IPS-11a (cell line): ENCODE data around the gene ASTN2.

ENCODE experiments used
- H3K4me3 ChIP-seq: one replicate; pipeline ENCODE4 v1.5.1; 2013; ENCODE audit warnings: low read depth, low read length, control low read depth

ASTN2 gene

DNA sequence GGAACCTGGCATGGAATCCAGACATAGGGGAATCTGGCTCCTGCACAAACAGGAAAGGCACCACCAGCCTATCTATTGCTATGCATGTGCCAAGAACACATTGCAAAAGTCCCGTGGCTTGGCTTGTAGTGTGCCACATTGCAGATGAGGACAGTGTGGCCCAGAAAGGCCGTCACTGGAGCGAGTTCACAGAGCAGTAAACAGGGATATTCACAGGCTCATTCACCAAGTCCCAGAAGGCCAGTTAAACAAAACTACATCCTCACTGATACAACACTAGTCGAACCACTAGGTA is 767.4 kb downstream of the ASTN2 start:
- H3K4me3 ChIP-seq = no peak overlapping the region

DNA sequence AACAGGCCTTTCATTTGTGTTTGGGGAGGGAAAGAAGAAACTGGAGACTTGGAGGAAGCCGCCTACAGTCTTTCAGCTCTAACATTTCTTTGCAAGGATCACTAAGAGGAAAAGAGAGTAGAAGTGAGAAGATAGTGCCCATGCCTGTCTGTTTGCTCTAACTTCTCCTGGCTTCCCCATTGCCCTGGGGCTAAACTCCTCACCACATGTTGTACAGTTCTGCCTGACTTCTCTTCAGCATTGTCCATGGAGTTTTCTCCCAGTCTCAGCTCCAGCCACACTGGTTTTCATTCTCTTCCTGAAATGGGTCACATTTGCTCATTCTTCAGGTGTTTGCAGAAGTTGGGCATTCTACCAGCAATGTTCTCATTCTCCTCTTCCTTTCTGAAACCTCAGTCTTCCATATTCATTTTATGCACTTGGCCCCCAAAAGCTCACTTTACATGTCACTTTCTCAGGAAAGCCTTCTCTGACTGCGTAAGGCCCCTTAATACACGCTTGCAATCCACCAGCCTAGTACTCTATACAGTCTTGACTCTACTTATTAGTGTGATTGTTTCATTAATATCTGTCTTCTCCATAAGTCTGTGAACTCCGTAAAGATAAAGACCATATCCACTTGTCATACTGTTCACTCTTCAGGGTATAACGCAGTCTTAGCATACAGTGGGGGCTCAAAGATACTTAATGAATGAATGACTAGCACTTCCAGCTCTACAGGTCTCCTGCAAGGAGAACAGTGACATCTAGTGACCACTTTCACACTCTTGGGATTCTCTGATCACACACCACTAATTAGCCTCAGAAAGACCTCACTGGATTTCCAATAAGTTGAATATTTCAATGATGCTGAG is 768.0 kb downstream of the ASTN2 start:
- no peak overlapping the region for H3K4me3 ChIP-seq

DNA sequence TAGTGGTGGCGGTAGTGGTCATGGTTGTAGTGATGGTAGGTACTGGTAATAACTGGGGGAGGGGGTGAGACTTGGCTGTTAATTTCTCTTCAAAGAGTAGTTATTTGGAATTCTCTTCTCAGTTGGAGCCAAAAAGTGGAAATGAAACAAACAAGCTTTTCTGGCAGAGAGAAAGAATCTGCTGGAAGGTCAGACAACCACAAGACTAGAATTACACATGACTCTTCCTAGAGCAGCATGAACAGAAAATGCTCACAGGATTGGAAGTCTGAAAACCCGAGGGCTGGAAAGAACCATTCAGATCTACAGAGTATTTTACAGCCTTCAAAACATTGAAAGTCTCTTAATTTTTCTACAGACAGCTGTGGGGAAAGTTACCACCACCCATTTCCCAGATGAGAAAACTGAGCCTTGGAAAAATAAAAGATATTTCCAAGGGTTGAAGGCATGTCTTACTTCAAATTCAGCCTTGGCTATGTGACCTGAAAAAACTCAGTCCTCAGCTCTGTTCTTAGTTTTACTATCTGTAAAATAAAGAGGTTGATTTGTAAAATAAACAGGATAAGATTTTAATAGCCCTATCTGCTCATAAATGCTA is 770.7 kb downstream of the ASTN2 start:
- no peak overlapping the region for H3K4me3 ChIP-seq

DNA sequence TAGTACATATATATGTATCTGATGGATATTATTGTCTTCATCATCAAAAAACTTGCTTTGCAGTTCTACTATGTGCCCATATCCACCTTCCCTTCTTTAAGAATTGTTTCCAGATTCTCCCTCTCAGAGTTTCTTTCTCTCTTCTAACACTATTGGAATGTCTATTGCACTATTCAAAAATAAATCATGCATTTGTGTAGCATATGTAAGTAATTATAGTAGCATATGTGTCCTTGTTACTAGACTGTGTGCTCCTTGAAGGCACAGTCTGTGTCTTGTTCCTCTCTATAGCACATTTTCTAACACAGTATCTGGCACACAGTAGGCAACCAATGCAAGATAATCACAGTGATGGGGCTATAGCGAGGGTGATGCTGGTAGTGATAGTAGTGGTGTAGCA is 771.2 kb downstream of the ASTN2 start:
- no peak overlapping the region for H3K4me3 ChIP-seq

DNA sequence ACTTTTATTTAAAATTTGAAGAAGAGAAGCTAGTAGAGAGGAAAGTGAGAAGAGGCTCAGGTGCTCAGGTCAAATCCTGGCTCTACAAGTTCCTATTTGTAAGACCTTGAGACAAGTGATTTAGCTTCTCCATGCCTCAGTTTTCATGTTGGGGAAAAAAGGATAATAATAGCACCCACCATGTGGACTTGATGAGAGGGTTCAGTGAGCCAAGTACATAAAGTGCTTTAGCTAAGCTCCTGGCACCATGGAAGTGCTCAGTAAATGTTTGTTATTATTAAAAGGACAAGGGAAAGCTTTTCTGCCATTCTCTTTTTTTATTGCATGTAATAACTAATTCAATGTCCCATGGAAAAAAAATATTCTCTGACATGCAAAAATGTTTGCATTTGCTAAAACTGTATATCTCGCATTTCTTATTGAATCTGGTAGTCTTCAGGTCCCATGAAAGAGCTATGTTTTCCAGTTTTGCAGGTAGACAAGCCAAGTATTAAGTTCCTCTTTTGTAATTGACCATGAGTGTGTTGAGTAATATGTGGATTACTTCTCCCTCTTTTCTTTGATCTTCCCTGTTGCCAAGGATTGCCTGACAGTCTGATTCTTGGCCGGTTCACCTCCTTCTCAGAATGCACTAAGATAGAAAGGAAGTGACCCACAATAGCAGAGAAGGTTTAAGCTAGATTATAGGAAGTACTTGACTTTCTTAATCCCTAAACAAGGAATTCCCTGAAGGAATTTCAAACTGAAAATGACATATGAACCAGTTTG is 773.4 kb downstream of the ASTN2 start:
- no peak overlapping the region for H3K4me3 ChIP-seq

DNA sequence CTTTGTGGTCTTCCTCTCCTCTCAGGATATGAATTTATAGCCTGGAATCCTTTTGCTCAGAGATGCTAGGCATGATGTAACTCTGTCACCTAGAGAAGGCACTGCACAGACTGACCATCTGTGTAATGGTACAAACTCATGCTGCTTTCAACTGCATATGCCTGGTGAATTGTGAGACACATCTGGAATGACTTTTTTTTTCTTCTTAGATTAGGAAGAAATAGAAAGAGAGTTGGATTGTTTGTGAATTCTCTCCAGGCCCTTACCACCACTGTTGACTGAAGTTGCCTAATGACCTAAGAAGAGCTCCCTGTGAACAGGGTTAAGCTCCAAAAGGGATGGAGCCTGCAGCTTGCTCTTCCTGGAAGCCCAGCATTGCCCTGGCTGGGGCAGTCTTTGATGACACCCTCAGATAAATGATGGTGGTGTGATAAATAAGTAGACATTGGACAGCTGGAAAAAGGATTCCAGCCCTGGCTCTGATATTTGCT is 775.6 kb downstream of the ASTN2 start:
- H3K4me3 ChIP-seq = no peak overlapping the region

DNA sequence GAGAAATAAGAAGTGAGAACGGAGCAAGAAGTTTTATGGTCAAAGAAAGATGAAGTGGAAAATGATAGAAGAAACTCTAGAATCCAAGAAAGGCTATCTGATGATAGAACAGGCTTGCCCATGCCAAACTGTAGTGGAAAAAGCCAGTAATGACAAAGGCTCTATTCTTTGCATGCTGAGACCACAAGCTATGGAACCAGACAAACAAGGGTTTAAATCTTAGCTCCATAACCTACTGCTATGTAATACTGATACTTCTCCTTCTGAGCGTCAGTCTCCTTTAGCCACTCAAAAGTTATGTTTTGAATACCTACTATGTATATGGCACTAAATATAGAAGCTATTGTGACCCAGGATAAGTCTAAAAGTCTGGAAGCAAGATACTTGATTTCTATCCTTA is 778.9 kb downstream of the ASTN2 start:
- H3K4me3 ChIP-seq = no peak overlapping the region

DNA sequence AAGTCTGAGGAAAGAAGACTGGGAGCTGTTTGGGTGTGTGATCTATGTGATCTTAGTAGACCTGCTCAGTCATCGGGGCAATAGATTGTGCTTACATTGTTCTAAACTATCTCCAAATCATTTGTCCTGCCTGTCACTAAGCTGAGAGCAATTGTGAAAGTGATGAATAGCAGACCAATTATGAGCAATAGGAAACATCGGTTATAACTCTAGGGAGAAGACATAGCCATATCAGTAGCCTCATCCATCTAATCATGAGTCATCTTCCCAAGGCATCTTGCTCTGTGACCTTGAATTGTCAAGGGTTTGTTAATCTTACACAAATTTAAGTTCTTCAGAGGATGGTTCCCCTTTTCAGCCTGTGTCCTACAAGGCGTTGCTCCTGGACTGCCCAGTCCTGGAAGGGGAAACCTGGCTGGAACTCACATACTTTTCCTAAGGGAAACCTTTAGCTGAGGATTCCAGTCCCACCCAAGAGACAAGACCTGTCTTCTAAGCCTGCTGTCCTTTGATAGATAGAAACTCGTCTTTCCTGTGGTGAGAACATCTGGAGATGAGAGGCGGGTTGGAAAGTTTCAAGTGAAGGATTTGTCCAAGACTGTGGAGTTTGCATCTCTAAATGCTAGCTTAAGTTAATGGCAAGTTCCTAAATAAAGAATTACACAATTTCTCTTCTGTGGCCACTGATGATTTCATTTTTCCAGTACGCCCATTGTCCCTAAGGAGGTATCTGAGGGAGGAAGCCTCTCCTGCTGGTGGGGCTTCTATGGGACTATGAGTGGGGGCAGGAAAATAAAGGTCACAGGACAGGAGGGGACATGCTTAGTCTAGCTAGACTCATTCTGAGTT is 781.6 kb downstream of the ASTN2 start:
- no peak overlapping the region for H3K4me3 ChIP-seq

DNA sequence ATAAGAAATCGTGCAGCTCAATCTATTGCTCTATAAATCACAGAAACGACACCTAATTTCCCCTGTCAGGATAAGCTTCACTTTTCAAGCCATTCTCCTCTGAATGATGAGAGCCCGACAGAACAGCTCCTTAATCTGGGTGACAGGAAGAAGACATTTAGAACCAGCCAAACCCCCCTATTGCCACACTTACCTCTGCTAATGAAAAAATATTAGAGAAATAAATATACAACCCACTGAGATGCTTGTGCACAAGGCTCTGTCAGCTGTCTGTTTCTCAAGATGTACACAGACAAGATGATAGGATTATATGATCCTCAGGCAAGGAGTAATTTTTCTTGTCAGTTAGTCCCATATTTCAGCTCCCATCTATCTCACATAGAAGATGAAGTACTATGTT is 785.2 kb downstream of the ASTN2 start:
- no peak overlapping the region for H3K4me3 ChIP-seq

DNA sequence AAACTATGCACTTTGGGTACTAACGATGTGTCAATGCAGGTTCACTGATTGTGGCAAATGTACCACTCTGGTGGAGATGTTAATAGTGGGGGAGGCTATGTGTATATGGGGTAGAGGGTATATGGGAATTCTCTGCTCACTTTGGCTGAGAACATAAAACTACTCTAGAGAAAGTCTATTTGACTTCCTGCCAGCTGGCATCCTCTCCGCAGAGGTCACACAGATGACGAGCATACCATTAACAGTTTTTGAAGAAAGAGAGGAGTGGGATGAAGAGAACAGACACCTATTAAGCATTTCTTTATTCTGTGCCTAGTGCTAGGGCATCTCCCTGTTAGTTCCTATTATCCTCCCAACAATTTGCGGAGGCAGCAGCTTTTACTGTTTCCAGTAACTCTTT is 786.1 kb downstream of the ASTN2 start:
- no peak overlapping the region for H3K4me3 ChIP-seq

DNA sequence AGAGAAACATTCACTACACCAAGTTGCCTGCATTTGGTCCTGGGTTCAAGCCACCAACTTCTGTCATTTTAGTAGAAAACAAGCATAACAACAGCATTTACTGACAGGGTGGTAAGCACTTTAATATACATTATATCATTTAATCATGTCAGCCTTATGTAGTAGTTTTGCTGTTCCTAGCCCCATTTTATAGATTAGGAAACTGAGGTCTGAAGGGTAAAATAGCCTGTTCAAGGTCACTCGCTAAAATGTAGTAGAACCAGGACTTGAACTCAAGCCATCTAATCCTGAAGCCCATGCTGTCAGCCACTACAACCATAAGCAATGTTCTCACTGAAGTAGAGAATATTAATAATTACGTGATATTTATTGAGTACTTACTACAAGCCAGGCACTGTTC is 787.4 kb downstream of the ASTN2 start:
- H3K4me3 ChIP-seq = no peak overlapping the region

DNA sequence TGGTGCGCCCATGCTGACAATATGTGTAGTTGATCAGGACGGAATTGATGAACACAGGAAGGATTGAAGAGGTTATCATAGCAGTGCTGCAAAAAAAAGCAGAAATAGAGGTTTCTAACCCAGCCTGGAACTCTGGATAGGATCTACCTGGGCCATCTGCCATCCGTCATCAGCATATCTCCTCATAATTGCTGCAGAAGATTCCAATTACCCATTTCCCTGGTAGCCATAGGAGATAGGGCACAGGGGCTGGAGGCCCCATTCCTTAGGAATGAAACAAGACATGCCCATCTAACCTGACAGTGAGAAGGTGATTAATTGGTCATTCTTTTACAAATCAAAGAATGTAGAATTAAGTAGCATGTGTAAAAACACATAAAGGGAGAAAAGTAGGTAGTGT is 788.1 kb downstream of the ASTN2 start:
- H3K4me3 ChIP-seq = no peak overlapping the region

DNA sequence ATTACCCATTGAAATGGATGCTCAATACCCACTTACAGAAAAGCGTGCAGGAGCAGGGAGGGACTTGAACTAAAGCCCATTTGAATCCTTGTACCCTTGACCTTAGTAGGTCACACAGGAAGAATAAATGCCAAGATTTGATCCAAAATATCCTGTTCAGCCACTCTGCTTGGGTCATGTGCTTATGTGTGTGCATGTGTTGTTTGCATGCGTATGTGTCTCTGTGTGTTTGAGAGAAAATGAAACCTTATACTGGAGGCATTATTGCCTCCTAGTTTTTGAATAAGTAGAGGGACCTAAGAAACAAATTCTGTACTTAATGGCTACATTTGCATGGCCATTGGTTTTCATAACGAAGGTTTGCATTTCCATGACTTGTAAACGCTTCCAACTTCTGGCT is 791.1 kb downstream of the ASTN2 start:
- H3K4me3 ChIP-seq = no peak overlapping the region

DNA sequence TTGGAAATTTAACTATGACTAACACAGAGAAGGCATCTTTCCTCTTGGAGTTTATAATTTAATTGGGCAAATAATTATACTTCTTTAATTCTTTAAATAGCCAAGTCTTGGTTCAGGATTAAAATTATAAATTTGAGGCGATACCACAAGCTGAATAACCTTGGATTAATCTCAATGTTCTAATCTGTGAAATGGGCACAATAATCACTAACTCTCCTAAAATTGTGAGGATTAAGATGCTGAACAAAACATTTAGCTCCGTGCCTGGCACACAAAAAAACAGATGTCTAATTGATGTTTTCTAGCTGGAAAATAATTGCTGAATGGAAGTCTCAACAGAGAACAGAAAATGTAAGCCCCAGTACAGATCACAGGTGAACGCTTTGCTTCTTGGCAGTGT is 797.5 kb downstream of the ASTN2 start:
- H3K4me3 ChIP-seq = no peak overlapping the region

DNA sequence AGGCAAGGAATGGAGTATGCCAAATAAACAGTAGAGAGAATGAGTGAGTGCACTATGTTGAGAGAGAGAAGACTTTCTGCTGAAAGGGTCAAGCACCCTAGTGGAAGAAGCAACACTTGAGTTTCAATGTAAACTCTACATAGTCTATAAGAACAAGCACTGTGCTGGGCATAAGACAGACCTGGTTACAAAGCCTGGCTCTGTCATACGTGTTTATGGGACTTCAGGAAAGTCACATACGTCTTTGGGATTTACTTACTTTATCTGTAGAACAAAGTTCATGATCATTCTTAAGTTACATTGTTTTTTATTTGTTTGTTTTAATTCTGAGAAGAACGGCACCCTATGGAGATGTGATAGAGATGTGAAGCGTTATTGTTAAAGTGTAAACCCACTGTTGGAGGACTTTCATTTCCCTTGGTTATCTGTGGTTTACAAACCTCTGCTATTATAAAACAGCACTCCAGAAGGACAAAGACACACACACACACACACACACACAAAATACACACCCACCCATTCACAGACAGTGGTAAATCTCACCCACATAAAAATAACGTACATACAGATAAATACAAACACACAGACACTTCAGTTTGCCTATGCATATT is 798.4 kb downstream of the ASTN2 start:
- no peak overlapping the region for H3K4me3 ChIP-seq

DNA sequence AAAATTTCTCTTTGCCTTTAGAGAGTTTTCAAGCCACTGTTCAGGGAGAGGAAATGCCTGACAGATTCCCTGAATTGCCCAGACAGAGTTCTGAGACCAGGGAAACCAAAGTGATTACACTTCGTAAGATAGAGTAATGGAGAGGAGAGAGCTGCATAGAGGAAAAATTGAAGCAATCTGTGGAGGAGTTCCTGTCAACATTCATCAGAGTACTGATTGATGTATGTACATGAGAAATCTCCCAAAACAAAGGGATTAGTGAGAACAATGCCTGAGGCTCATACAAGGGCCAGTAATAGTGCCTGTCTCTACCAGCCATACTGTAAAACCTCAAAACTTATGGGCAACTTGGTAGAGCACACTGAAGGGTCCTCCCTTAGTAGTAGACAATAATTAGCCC is 806.8 kb downstream of the ASTN2 start:
- no peak overlapping the region for H3K4me3 ChIP-seq

DNA sequence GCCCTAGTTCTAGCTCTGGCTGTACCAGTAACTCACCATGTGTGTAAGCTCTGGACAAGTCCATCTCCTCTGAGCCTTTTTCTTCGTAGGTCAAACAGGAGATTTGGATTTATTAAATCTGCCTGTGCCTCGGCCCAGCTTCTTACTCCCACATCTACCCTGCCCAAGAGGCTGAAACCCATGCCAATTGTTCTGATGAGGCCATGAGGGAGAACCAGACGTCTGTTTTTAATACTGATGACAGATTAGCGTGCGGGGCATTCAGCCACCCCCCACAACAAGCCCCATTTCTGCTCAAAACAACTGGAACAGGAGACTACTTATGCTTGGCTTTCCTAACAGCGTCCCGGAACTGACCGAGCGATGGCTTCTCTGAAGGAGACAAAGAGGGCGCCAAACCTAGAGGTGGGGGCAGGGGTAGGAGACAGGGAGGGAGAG is 808.9 kb downstream of the ASTN2 start:
- no peak overlapping the region for H3K4me3 ChIP-seq

DNA sequence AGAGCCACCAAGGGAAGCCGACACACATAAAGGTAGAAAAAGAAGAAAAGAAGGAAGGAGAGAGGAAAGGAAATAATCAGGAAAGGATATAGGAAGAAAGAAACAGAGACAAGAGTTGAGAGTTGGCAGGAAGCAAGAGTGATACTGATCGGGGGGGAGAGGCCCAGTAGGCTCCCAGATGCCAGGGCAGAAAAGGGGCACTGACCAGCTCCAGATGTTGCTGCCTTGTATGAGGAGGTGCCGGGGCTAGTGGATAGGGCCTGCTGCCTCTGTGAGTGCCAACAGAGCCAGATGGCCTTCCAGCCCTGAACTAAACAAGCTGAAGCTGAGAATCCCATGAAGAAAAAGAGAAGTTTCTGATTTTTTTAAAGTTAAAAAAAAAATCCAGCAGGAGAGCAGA is 809.8 kb downstream of the ASTN2 start:
- H3K4me3 ChIP-seq = no peak overlapping the region

DNA sequence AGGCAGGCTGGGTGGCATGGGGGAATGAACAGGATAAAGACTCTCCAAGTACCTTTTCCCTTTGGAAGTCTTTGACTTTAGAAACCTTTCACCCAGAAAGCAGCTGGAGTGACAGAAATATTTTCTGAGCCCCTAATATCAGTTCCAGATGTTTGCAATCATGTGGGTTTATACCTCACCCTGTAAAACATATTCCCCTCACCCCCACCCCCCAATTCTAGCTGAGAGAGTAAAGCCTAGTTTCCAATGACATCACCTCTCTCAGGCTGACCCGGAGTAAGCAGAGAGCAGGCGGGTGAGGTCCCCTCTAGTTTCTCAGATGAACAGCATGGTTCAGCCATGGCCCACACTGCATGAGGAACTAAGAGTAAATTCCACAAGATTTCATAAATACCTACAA is 810.6 kb downstream of the ASTN2 start:
- H3K4me3 ChIP-seq = no peak overlapping the region

DNA sequence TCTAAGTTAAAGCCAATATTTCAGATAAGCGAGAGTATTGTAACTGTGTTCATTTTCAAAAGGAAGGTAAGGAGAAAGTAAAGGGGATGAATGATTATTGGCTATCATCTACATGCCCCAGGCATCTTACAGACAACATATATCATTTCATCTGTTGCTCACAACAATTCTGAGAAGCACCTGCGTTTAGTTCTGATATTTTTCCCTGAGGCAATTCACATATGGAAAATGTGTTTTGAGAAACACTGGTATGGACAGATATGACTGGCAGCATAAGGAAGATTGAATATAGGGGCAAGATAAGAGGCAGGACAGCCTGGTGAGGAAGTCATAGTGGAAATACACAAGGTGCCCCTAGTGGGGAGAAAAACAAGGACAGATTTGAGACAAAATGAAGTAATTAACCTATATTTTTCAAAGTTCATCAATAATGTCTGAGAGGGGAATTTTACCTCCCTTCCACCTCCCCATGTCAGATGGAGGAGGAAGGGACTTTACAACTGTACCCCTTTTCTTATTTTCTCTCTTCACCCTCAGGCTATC is 815.4 kb downstream of the ASTN2 start:
- H3K4me3 ChIP-seq = no peak overlapping the region
